GM18511 (cell line): ENCODE measurements around the gene DIP2A.
"Not testable (repeated sequence)": the region's sequence is repeated elsewhere in the genome, so short reads cannot be mapped to it uniquely, and the experiment has no call there.

Source experiments
- ATAC-seq: cut with Tn5 transposase; IDR thresholded peaks from one replicate; pipeline ENCODE4 v1.9.1; 2021; ENCODE audit warnings: mild to moderate bottlenecking, moderate library complexity; ENCODE audit not compliant: unreplicated experiment

Gene DIP2A

GRCh38 chr21:46518983-46519583 is 60.4 kb downstream of the DIP2A start:
- ATAC-seq, result no peak

- not testable (repeated sequence) for ATAC-seq
These were observed 68.7 kb downstream of the DIP2A start for GRCh38 chr21:46527393-46527792.

DNA sequence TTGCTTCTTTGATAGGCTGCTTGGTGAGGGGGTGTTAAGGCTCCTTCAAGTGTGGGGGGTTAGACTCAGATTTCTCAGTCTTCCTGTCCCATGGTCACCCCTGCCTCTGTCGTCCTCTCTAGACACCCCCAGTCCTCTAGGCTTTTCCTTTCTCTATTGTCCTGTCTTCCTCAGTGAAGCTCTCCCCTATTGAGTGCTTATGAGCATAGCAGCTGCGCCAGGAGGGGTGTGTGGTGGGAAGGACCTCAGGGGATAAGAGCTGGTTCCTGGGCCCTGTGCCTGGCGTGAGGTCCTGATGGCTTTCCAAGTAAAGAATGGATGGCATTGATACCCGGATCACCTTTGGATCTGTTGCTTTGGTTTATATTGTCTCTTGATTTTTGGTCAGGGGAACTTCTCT is 69.1 kb downstream of the DIP2A start:
- ATAC-seq, result no peak

DNA sequence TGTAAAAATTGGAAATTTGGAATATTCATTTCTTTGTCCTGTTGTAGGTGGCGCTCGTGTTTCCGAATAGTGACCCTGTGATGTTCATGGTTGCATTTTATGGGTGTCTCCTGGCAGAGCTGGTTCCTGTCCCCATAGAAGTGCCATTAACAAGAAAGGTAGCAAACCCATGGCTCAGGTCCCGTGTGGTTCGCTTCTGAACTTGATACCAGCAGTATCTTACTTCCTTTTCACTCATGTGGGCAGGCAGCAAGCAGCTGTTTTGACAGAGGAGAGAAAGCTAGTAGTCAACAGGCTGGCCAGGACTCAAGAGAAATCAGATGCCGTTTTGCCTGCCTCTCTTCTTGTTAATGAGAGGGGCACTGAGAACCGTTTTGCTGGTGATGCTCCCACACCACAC is 73.4 kb downstream of the DIP2A start:
- ATAC-seq, result no peak

- no peak for ATAC-seq
These were observed 78.3 kb downstream of the DIP2A start for GRCh38 chr21:46537026-46537425.

DNA sequence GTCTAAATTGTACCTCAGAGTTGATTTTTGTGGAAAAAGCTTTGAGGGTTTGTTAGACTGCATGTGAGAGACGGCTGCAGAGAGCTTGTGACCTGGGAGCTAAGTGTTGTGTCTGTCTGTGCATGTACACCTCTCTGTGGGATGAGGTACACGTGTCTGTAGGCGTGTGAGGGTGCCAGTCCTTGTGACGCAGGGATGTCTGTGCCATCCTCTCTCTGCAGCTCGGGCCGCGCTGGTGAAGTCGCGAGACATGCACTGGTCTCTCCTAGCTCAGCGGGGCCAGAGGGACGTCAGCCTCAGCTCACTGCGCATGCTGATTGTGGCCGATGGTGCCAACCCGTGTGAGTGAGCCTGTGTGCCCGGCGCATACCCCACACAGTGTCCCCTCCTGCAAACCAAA is 79.6 kb downstream of the DIP2A start:
- no peak for ATAC-seq

- no peak for ATAC-seq
These were observed 80.4 kb downstream of the DIP2A start for GRCh38 chr21:46538851-46539666.

DNA sequence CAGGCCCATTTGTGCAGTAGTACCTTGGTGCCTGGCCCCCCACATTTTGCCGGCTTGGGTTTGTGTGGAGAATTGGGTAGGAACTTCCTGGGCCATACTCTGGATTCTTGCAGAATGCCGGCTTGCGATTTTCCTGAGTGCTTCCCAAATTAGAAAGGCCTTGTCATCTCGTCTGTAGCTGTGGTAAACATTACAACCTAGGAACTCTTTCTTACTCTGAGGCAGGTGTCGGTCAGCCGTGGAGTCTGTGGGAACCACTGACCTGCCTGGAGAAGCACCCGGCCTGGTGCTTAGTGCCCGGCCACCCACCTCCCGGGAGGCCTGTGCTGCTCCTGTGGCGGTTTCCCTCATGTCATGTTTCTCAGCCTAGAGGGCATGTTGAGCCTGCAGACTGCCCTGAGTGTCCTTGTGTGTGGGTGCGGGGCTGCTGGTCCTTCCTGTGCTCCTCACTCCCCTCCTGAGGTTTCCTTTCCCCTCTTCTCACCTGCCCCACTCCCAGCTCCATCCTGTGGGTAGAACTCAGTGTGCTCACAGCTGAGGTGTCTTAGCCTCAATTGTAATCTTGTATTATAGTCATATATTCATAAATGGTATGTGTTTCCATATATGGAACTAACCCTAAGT is 81.5 kb downstream of the DIP2A start:
- no peak for ATAC-seq

DNA sequence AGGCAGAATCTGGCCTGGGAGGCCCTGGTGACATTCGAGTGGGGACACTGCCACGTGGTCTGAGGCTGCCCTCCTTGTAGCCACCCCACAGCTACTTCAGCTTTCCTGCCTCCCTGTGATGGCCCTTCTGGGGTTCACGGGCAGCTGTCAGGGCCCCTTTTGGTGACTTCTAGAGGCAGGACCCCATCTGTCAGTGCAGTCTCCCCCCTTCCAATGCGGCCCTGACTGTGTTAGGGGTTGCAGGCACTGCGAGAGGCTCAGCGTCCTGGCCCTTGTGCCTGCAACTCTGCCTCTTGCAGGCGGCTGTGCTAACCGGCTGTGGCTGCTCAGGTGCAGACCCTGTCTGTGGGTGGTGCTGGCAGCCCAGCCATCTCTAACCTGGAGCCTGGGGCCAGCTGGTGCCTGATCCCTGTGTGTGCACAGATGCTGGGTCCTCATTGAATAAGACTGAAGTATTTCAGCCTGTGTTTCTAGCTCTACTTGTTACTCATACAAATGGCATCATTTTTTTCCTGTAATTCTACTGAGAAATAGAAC is 84.0 kb downstream of the DIP2A start:
- ATAC-seq, result no peak

DNA sequence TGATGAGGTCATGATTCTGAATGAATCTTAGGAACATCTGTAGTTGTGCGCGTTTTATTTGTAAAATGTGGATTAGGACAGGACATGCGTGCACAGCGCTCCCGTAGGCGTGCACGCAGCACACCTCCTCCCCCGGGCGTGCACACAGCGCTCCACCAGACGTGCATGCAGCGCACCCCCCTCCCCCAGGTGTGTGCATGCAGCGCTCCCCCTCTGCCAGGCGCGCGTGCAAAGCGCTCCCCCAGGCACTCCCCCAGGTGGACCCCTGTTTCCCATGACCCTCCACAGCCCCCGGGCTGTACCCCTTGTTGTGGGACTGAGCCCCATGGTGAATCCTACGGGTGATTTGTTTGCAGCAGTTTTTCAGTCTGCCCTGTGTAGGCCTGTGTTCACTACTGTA is 84.6 kb downstream of the DIP2A start:
- no peak for ATAC-seq

DNA sequence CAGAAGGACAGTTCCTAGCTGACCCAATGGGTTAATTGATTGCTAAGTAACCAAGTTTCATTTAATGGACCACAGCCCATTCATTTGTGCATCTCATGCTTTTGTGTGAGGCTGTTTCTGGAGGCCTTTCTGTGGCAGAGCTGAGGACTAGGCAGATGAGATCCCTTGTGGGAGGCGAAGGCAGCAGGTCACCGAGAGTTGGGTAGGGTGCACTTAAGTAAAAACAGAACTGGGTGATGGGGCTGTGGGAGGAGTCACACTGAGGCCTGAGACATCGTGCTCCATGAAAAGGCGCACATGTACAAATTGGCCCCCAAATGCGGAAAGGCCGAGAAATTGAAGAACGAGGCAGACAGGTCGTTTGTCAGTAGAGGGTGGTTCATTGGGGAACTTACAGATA is 85.3 kb downstream of the DIP2A start:
- no peak for ATAC-seq

- no peak for ATAC-seq
These were observed 86.1 kb downstream of the DIP2A start for GRCh38 chr21:46544824-46545223.

DNA sequence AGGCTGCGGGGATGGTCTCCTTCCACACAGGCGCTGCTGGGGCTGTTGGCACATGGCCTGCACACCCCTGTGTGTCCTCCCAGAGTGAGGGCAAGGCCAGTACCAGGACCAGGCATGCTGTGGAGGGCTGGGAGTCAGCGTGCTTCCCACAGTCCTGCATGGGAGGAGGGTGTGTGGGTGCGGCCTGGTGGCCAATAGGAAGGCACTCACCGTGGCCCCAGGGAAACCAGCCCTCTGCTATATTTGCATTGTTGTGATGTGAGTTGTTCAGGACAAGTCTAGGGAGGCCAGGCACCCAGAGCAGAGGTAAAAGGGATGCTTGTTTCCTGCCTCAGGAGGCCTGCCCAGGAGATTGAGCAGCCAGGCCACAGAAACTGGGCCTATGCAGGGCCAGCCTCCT is 86.7 kb downstream of the DIP2A start:
- ATAC-seq, result no peak

DNA sequence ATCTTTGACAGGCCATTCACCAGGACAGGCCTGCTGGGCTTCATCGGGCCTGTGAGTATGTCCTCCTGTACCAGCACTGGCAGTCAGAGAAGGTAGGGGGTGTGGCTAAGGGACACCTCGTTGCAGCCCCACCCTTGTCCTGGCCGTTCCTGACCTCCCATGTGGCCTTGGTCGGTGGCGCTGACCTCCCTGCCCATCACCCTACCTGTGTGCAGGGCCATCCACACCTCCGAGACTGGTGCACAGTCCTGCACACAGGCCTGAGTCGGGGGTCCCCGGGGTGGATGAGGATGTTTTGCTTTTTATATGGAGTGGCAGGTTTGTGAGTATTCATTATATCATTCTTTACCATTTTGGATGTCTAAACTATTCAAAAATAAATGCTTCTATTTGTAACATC is 87.2 kb downstream of the DIP2A start:
- no peak for ATAC-seq

- no peak for ATAC-seq
These were observed 88.1 kb downstream of the DIP2A start for GRCh38 chr21:46546799-46547198.

DNA sequence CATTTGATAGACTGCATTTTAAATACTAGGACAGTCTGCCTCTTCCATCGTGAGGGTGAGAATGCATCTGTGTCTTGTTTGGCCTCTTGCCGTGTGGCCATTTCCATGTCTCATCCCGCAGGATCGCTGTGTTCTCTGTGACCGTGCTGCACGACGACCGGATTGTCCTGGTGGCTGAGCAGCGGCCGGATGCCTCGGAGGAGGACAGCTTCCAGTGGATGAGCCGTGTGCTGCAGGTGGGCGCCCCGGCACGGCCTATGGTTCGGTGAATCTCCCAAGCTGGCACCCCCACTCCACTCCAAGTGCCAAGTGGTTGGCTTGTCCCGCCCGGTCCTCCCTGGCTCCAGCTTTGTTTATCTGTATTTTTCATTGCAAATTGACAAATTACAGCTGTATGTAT is 91.0 kb downstream of the DIP2A start:
- no peak for ATAC-seq

- ATAC-seq, result no peak
These were observed 91.6 kb downstream of the DIP2A start for GRCh38 chr21:46550116-46550941.

DNA sequence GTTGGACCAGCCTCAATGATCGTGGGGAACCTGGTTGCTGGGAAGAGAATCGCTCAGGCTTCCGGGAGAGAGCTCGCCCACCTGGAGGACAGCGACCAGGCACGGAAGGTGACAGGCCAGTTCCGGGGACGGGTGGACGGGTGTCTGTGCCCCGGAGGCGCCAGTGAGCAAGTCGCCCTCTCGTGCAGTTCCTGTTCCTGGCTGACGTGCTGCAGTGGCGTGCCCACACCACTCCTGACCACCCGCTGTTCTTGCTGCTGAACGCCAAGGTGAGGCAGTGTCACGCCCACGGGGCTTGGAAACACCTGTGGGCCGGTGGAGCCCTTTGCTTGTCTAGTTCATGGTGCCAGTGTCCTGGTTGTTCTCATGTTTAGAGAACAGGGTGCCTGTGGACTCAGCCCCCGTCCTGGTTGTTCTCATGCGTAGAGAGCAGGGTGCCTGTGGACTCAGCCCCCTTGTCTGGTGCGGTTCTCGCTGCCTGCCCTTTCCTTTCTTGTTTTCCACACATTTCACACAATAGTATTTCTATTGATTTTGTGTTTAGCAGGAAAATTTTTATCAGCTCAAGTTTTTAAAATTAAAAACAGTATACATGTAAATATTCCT is 93.0 kb downstream of the DIP2A start:
- no peak for ATAC-seq

- ATAC-seq, result no peak
These were observed 93.6 kb downstream of the DIP2A start for GRCh38 chr21:46552274-46552673.

GRCh38 chr21:46552865-46553379 is 94.2 kb downstream of the DIP2A start:
- no peak for ATAC-seq
